PFSK-1 (cell line): ENCODE results near the gene DDAH1.

Source experiments
- POLR2AphosphoS5 ChIP-seq: IDR thresholded peaks from 2 replicates; pipeline ENCODE4 v1.6.1; 2012; ENCODE audit warnings: low read depth, mild to moderate bottlenecking, control low read depth, low read length, moderate library complexity
- REST ChIP-seq, 2 experiments: IDR thresholded peaks; 2 replicates each; pipeline versions ENCODE4 v1.6.1 to v1.8.0; 2011 to 2012; ENCODE audit warnings: low read depth in 2 of 2, low read length in 2 of 2, control low read depth in 1 of 2, inconsistent platforms in 1 of 2, mild to moderate bottlenecking in 1 of 2, moderate library complexity in 1 of 2; ENCODE audit not compliant: insufficient read depth in 1 of 2
- TAF1 ChIP-seq: IDR thresholded peaks from 2 replicates; pipeline ENCODE4 v1.6.1; 2012; ENCODE audit warnings: low read length, control low read depth, borderline replicate concordance; ENCODE audit not compliant: insufficient read depth

- TF ChIP-seq POLR2AphosphoS5 (no peak), REST (IDR thresholded peaks at IDR 0.05; ENCODE audit: insufficient read depth in 1 of 2, low read depth in 2 of 2, low read length in 2 of 2) (no peak), TAF1 (no peak)
Observed at GRCh38 chr1:85284202-85284601, 180.8 kb downstream of the DDAH1 start.
